HepG2 (cell line): ENCODE measurements around the gene SQSTM1. TPM values are rescaled to one million over a fixed set of nuclear protein-coding genes. Genes with fewer than 3 reads are reported as not detected.

ENCODE experiments used
- AHR ChIP-seq: IDR thresholded peaks from 2 replicates; pipeline ENCODE4 v1.6.1; 2018; ENCODE audit warnings: missing genetic modification reagents, missing compliant biosample characterization
- ARNTL ChIP-seq: sonication (generic); formaldehyde crosslinking; IDR thresholded peaks from 2 replicates; pipeline ENCODE4 v1.4.0; 2020; ENCODE audit warnings: mild to moderate bottlenecking, missing genetic modification reagents
- CERS6 ChIP-seq: sonication (generic); formaldehyde crosslinking; IDR thresholded peaks from 2 replicates; pipeline ENCODE4 v1.5.0; 2020; ENCODE audit warnings: missing genetic modification reagents
- DDIT3 ChIP-seq: sonication (generic); formaldehyde crosslinking; IDR thresholded peaks from 2 replicates; pipeline ENCODE4 v1.4.0; 2020; ENCODE audit warnings: mild to moderate bottlenecking, missing genetic modification reagents
- DR1 ChIP-seq: sonication (generic); formaldehyde crosslinking; IDR thresholded peaks from 2 replicates; pipeline ENCODE4 v1.8.0; 2021; ENCODE audit warnings: mild to moderate bottlenecking, missing genetic modification reagents, inconsistent platforms
- ELF1 ChIP-seq: sonication (generic); formaldehyde crosslinking; IDR thresholded peaks from 2 replicates; pipeline ENCODE4 v1.4.0; 2020; ENCODE audit warnings: missing genetic modification reagents
- ELF4 ChIP-seq: sonication (generic); formaldehyde crosslinking; IDR thresholded peaks from 2 replicates; pipeline ENCODE4 v1.5.0; 2020; ENCODE audit warnings: missing genetic modification reagents, mild to moderate bottlenecking, moderate library complexity, borderline replicate concordance
- ERF ChIP-seq: IDR thresholded peaks from 2 replicates; pipeline ENCODE4 v1.6.1; 2018; ENCODE audit warnings: missing biosample characterization, missing genetic modification reagents
- ETV5 ChIP-seq: IDR thresholded peaks from 2 replicates; pipeline ENCODE4 v1.6.1; 2018; ENCODE audit warnings: missing biosample characterization, missing genetic modification reagents, inconsistent platforms, borderline replicate concordance
- FOXP4 ChIP-seq: sonication (generic); formaldehyde crosslinking; IDR thresholded peaks from 2 replicates; pipeline ENCODE4 v1.4.0; 2020; ENCODE audit warnings: missing genetic modification reagents
- KMT2B ChIP-seq: IDR thresholded peaks from 2 replicates; pipeline ENCODE4 v1.6.1; 2016; ENCODE audit warnings: missing genetic modification reagents, missing compliant biosample characterization
- MZF1 ChIP-seq: sonication (generic); formaldehyde crosslinking; IDR thresholded peaks from 2 replicates; pipeline ENCODE4 v1.8.1; 2023; ENCODE audit warnings: mild to moderate bottlenecking, missing genetic modification reagents, borderline replicate concordance
- NFYB ChIP-seq: sonication (generic); formaldehyde crosslinking; IDR thresholded peaks from 2 replicates; pipeline ENCODE4 v1.4.0; 2020; ENCODE audit warnings: missing genetic modification reagents
- POLR2A ChIP-seq, 2 experiments: IDR thresholded peaks; 2 replicates each; pipeline ENCODE4 v1.6.1; 2011; ENCODE audit warnings: low read depth in 2 of 2, low read length in 2 of 2, mild to moderate bottlenecking in 1 of 2, moderate library complexity in 1 of 2; ENCODE audit not compliant: insufficient read depth in 1 of 2
- RBFOX2 ChIP-seq: fragments of 200-400 bp; formaldehyde crosslinking; IDR thresholded peaks from 2 replicates; pipeline ENCODE4 v1.6.1; 2017; ENCODE audit warnings: low read depth, mild to moderate bottlenecking, low read length
- RXRB ChIP-seq: IDR thresholded peaks from 2 replicates; pipeline ENCODE4 v1.6.1; 2016; ENCODE audit warnings: borderline replicate concordance, missing genetic modification reagents, missing compliant biosample characterization
- ZBTB39 ChIP-seq: sonication (generic); formaldehyde crosslinking; IDR thresholded peaks from 2 replicates; pipeline ENCODE4 v1.5.0; 2020; ENCODE audit warnings: missing genetic modification reagents
- ZFP36L2 ChIP-seq: sonication (generic); formaldehyde crosslinking; IDR thresholded peaks from 2 replicates; pipeline ENCODE4 v1.4.0; 2020; ENCODE audit warnings: missing genetic modification reagents
- ZFP90 ChIP-seq: sonication (generic); formaldehyde crosslinking; IDR thresholded peaks from 2 replicates; pipeline ENCODE4 v1.8.0; 2022; ENCODE audit warnings: missing genetic modification reagents, mild to moderate bottlenecking, inconsistent platforms, borderline replicate concordance
- ZNF430 ChIP-seq: sonication (generic); formaldehyde crosslinking; IDR thresholded peaks from 2 replicates; pipeline ENCODE4 v1.9.0; 2021; ENCODE audit warnings: mild to moderate bottlenecking, missing genetic modification reagents
- ZNF550 ChIP-seq: sonication (generic); formaldehyde crosslinking; IDR thresholded peaks from 2 replicates; pipeline ENCODE4 v1.4.0; 2020; ENCODE audit warnings: mild to moderate bottlenecking, missing genetic modification reagents, borderline replicate concordance
- ZNF678 ChIP-seq: sonication (generic); formaldehyde crosslinking; IDR thresholded peaks from 2 replicates; pipeline ENCODE4 v1.4.0; 2020; ENCODE audit warnings: mild to moderate bottlenecking, missing genetic modification reagents
- ZNF770 ChIP-seq: sonication (generic); formaldehyde crosslinking; IDR thresholded peaks from 2 replicates; pipeline ENCODE4 v1.5.0; 2020; ENCODE audit warnings: mild to moderate bottlenecking, missing genetic modification reagents
- ZNF773 ChIP-seq: sonication (generic); formaldehyde crosslinking; IDR thresholded peaks from 2 replicates; pipeline ENCODE4 v1.4.0; 2020; ENCODE audit warnings: missing genetic modification reagents, borderline replicate concordance
- polyA plus RNA-seq, 8 experiments: library from polyadenylated mRNA; depleted of rRNA in 3 of 8; stranded (reverse) in 7 of 8; unstranded in 1 of 8; fragments of >200 nt; fragmentation: Illumina TruSeq in 4 of 8; extraction: Trizol in 4 of 8; gene quantifications; 2 replicates each; pipeline versions ENCODE4 v1.2.1 to v1.2.3, GENCODE V29; 2011 to 2016; ENCODE audit warnings: low read depth in 4 of 8, missing spikeins in 1 of 8, mixed read lengths in 1 of 8; ENCODE audit not compliant: insufficient read depth in 1 of 8
- total RNA-seq, 5 experiments: library from RNA; depleted of rRNA; stranded (reverse); fragments of >200 nt; fragmentation: Illumina TruSeq; extraction: Trizol; gene quantifications; 2 replicates each; pipeline ENCODE4 v1.2.3, GENCODE V29; 2016; ENCODE audit warnings: low read depth in 1 of 5

SQSTM1 gene
- total and polyA plus RNA-seq, 2 of the 13 experiments (the other 11 are each of a cell fraction or from before 2014, with no cell fraction given) = 90.9 to 160 TPM

GRCh38 chr5:179821298-179822058 is 773 bp downstream of the SQSTM1 start (continued):
- TF ChIP-seq ZFP36L2 = no peak
- 0 out of 2 replicates have a peak, but pooled peaks have one; percentile 56 for TF ChIP-seq ZFP90 (CRISPR knock-in tag)
- no peak for TF ChIP-seq DDIT3 (CRISPR knock-in tag)
- no peak for TF ChIP-seq ZNF550 (CRISPR knock-in tag)
- TF ChIP-seq ZNF773 (CRISPR knock-in tag) = no peak
- TF ChIP-seq RXRB (CRISPR knock-in tag) = peak; percentile 16; the same call in 1 of the 2 replicates
- no peak for TF ChIP-seq AHR (CRISPR knock-in tag)
- no peak for TF ChIP-seq ZNF770 (CRISPR knock-in tag)
- TF ChIP-seq MZF1 (CRISPR knock-in tag) = no peak
- TF ChIP-seq CERS6 (CRISPR knock-in tag) = no peak
- no peak for TF ChIP-seq ETV5 (CRISPR knock-in tag)
- no peak for TF ChIP-seq ARNTL (CRISPR knock-in tag)
- no peak for TF ChIP-seq NFYB
- TF ChIP-seq ERF = no peak
- TF ChIP-seq POLR2A (IDR thresholded peaks at IDR 0.05; ENCODE audit: insufficient read depth in 1 of 2, low read depth in 2 of 2, low read length in 2 of 2) = peak in 1 of 2 experiments; percentile 89; a peak in 2 of 4 replicates
- peak; percentile 58; the same call in 1 of the 2 replicates for TF ChIP-seq ZBTB39 (CRISPR knock-in tag)
- no peak for TF ChIP-seq ZNF678 (CRISPR knock-in tag)
- TF ChIP-seq ELF1 (CRISPR knock-in tag) = no peak
- no peak for TF ChIP-seq ZNF430 (CRISPR knock-in tag)
- no peak; the same call in 1 of the 2 replicates for TF ChIP-seq DR1
- TF ChIP-seq FOXP4 (CRISPR knock-in tag) = peak; percentile 60; the same call in 1 of the 2 replicates
- no peak for TF ChIP-seq ELF4 (CRISPR knock-in tag)
- TF ChIP-seq KMT2B (CRISPR knock-in tag) = no peak
- TF ChIP-seq RBFOX2 = peak; percentile 86
